ENCODE data around the gene NOD1.
"Not testable (repeated sequence)": the region's sequence is repeated elsewhere in the genome, so short reads cannot be mapped to it uniquely, and the experiment has no call there.

NOD1 gene

GRCh38 chr7:30447466-30447865, 31.1 kb downstream of the NOD1 start:
- DNase-seq (ENCODE audit: low read depth): no peak

DNA sequence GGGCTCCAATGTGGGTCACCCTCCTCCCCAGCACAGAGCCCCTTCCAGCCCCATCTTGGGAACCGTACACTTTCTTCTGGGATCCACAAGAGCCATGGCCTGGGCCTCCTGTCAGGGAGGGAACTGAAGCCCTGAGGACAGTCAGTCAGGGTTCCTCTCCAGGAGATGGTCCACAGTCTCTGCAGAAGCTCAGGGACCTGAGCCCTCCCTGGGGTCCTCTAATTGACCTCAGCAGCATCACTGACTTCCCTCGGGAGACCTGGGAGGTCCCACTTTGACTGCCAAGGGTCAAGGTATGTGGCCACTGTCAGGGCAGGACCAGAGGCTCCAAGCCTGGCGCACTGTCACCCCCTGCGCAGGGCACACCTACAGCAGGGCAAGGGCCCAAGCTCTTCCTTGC, 32.3 kb downstream of the NOD1 start:
- DNase-seq (ENCODE audit: low read depth): no peak

GRCh38 chr7:30445770-30446169, 32.8 kb downstream of the NOD1 start:
- no peak for DNase-seq (ENCODE audit: low read depth)

DNA sequence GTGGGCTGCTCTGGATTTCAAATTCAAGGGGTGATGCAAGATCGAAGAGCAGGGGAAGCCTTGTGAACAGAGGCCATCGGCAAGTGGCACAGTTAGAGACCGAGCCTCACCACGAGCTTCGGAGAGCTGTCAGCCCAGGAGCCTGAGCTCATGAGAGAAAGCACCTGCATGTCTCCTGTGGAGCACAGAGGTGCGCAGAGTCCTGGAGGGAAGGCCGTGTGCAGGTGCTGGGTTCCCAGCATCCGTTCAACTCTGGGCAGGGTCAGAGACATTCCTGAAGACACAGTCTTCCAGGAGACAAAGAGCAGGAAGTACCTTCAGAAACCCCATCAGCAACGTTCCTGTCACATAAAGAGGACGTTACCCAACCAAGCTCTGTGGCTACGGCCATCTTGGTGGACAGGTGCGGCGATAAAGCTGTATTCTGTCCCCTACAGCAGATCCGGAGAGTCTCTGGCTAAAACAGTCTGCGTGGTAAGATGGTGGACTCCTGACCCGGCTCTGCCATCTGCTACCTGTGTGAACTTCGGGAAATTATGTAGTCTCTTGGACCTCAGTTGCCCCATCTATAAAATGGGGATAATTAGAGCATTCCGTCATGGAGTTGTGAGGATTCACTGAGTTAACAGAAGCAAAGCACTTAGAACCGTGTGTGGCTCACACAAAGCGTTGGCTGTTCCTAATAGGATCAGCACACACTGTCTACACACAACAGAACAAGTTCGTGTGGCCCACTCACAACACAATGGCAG, 40.6 kb downstream of the NOD1 start:
- DNase-seq (ENCODE audit: low read depth): no peak

GRCh38 chr7:30436518-30436917, 42.1 kb downstream of the NOD1 start:
- DNase-seq (ENCODE audit: low read depth): no peak

GRCh38 chr7:30436046-30436445, 42.5 kb downstream of the NOD1 start:
- DNase-seq (ENCODE audit: low read depth): no peak

GRCh38 chr7:30434140-30434799, 44.3 kb downstream of the NOD1 start:
- no peak for DNase-seq (ENCODE audit: low read depth)

DNA sequence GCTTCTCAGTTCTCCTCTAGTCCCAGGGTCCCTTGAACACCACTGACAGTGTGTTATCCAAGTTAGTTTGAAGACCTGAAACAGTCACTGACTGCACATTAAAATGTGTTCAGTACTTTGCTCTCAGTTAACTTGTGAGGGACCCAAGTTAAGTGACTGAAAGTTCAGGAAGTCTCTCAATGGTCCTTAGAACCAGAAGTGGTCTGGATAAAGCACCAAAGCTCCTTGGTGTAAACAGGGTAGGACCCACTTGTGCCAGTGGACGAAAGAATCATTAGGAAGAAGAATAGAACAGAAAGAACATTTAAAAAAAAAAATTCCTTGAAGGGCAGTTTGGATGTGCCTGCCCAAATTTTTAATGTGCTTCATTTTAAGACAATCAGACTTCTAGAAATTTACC, 45.1 kb downstream of the NOD1 start:
- no peak for DNase-seq (ENCODE audit: low read depth)

GRCh38 chr7:30433082-30433481, 45.5 kb downstream of the NOD1 start:
- DNase-seq (ENCODE audit: low read depth): no peak

- no peak for DNase-seq (ENCODE audit: low read depth)
These were observed 47.8 kb downstream of the NOD1 start for GRCh38 chr7:30430777-30431176.

DNA sequence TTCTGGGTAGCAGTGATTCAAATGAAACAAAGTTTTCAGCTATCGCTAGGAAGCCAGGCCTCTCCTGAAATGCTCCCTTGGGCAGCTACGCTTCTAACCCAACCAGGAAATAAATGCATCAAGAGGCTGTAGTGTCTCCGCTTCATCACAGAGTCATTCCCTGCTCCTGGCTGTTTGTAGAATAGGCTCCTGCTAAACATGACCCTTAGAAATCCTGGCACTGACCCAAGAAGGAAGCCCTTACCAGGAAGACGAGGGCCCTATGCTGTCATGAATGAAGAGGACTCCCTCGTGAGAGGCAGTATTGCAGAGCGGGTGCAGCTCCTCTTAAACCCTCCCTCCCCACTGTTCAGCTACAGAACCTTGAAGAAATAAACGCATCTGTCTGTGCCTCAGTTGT, 48.3 kb downstream of the NOD1 start:
- no peak for DNase-seq (ENCODE audit: low read depth)

GRCh38 chr7:30429156-30429530, 49.4 kb downstream of the NOD1 start:
- no peak for DNase-seq (ENCODE audit: low read depth)

GRCh38 chr7:30428246-30429155, 50.1 kb downstream of the NOD1 start:
- no peak for DNase-seq (ENCODE audit: low read depth)

DNA sequence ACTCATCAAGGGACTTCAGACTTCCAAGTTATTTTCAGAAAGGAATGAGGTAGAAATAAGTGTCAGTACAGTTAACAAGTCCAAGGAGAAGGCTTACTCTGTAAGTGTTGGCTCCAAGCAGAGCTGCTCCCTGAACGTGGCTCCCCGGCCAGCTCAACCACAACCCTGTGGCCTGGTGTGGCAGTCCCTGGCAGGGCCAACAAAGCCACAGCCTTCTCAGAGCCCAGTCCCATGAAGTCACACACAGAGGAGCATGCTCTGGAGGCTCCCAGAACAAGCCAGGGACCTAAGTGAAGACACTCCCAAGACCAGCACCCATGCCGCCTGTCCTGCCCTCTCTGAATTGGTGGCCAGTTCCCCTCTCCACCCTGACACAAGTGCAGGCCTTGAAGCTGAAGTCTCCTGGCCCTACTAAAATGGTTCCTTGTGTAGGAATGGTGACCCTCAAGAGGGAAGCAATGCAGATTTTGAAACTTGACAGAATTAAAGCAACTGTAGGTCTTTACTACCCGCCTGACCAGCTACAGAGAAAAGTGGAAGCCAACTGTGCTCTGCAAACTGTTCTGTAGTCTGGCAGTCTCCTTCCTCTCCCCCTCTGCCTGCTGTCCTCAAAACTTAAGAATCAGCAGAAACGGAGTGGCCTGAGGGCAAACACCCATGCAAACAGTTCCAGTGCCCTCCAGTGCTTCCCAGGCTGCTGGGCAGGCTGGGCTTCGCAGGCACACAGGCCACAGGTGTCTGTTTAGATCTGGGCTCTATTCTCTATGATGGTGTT, 51.1 kb downstream of the NOD1 start:
- DNase-seq (ENCODE audit: low read depth): no peak

GRCh38 chr7:30424506-30424905, 54.1 kb downstream of the NOD1 start:
- no peak for DNase-seq (ENCODE audit: low read depth)

DNA sequence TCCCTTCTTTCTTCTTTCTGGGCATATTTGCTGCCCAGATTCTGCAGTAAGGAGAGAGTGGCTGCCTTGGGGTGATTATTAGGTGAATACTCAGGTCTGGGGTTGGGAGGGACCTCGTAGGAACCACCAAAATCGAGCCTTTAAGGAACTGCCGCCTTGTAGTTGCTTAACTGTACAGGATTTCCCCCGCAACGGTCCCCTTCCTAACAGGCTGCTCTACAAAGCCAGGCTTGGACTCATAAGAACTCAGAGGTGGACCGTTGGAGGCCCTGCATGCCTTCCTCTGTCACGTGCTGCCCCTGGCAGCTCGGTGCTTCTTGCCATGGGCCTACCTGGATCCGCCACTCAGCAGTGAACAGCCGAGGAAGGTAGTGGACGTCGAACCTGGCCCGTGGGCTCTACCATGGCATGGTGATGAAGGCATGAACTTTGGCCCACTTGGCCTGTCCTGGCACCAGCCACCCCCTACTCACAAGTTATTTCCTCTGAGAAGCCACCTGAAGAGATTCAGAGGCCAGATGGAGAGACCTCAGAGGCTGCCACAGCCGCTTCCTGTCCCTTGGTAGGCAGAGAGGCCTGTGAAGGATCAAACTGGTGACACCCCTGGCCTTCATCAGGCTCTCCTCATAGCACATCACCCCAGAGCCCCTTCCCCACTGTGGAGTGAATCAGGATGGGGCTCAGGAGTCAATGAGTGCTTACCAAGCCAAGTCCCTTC, 54.6 kb downstream of the NOD1 start:
- no peak for DNase-seq (ENCODE audit: low read depth)

DNA sequence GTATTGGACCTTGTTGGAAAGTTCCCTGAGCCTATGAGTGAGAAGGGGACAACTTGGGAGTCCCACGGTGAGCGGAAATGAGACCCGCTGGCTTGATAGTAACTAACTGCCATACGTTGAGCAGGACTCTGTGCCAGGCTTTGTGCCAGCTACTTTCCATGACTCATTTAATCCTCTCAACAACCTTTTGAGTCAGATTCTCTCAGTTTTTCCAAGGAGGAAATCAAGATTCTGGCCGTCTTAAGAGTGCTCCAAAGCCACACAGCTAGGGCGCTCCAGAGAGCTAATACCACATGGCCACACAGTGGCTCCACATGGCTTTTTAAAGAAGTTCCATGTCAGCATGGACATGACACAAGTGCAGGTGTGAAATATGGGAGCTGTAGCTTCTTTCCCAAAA, 55.7 kb downstream of the NOD1 start:
- no peak for DNase-seq (ENCODE audit: low read depth)

- no peak for DNase-seq (ENCODE audit: low read depth)
These were observed 56.9 kb downstream of the NOD1 start for GRCh38 chr7:30421647-30422196.

GRCh38 chr7:30420662-30421061, 57.9 kb downstream of the NOD1 start:
- no peak for DNase-seq (ENCODE audit: low read depth)

- DNase-seq (ENCODE audit: low read depth): not testable (repeated sequence)
These were observed 58.5 kb downstream of the NOD1 start for GRCh38 chr7:30420080-30420479.

- DNase-seq (ENCODE audit: low read depth): no peak
These were observed 64.7 kb downstream of the NOD1 start for GRCh38 chr7:30413864-30414263.

Measured in HS-27A (cell line).